ENCODE measurements around the gene MRPS34. TPM values are rescaled to one million over a fixed set of nuclear protein-coding genes. Genes with fewer than 3 reads are reported as not detected.

Gene MRPS34
- total RNA-seq = 65.7 and 84.4 TPM in 2 replicates

GRCh38 chr16:1772908-1773702 lies at the start of gene MRPS34:
MRPS34 (minus strand) TSS chr16:1773134; CDS start chr16:1773119, 15 bp downstream.

GRCh38 chr16:1793578-1794220 lies 20.8 kb upstream of the MRPS34 start, which contains the start of gene IGFALS:
IGFALS (minus strand) TSS chr16:1793705; CDS start chr16:1793652, 53 bp downstream.

GRCh38 chr16:1782408-1783264 lies 9.7 kb upstream of the MRPS34 start, which contains the start of the genes NUBP2 and SPSB3:
NUBP2 (plus strand) TSS chr16:1782960; CDS start chr16:1783021, 61 bp downstream.
SPSB3 (minus strand) TSS chr16:1782571; CDS start chr16:1781483, 1,088 bp downstream.

GRCh38 chr16:1772362-1772907 lies 499 bp downstream of the MRPS34 start, which contains the start of gene EME2:
EME2 (plus strand) TSS chr16:1772810; CDS start chr16:1773228, 418 bp downstream.

GRCh38 chr16:1771188-1771863 lies 1.6 kb downstream of the MRPS34 start, which contains the start of gene NME3:
NME3 (minus strand) TSS chr16:1771543; CDS start chr16:1771534, 9 bp downstream.

Other genes with a start within 250 kb of the MRPS34 start
- gene TMEM204, start 239.5 kb downstream of the MRPS34 start, total RNA-seq = 28.8 and 34.3 TPM in 2 replicates
- gene IFT140, start 161.1 kb downstream of the MRPS34 start, total RNA-seq = 9.4 and 12.0 TPM in 2 replicates
- gene CRAMP1, start 160.8 kb downstream of the MRPS34 start, total RNA-seq = 6.7 and 11.2 TPM in 2 replicates
- 35.2 and 51.1 TPM in 2 replicates for gene JPT2, start 94.9 kb downstream of the MRPS34 start, total RNA-seq
- 18.5 and 31.4 TPM in 2 replicates for gene MAPK8IP3, start 66.9 kb downstream of the MRPS34 start, total RNA-seq
- 70.0 and 79.8 TPM in 2 replicates for gene NME3, start 1.6 kb downstream of the MRPS34 start, total RNA-seq
- 3.1 and 4.5 TPM in 2 replicates for gene EME2, start 324 bp downstream of the MRPS34 start, total RNA-seq
- gene SPSB3, start 9.4 kb upstream of the MRPS34 start, total RNA-seq = 30.1 and 36.5 TPM in 2 replicates
- gene NUBP2, start 9.8 kb upstream of the MRPS34 start, total RNA-seq = 64.0 and 92.1 TPM in 2 replicates
- not detected in 2 replicates for gene IGFALS, start 20.6 kb upstream of the MRPS34 start, total RNA-seq
- gene HAGH, start 53.7 kb upstream of the MRPS34 start, total RNA-seq = 66.8 and 85.2 TPM in 2 replicates
- 35.6 and 42.2 TPM in 2 replicates for gene FAHD1, start 54.1 kb upstream of the MRPS34 start, total RNA-seq
- 0.18 TPM in 1 of 2 replicates, not detected in the other for gene MEIOB, start 99.0 kb upstream of the MRPS34 start, total RNA-seq
- not detected in 2 replicates for gene HS3ST6, start 145.3 kb upstream of the MRPS34 start, total RNA-seq
- 11.8 and 13.7 TPM in 2 replicates for gene MSRB1, start 170.1 kb upstream of the MRPS34 start, total RNA-seq
- not detected in 2 replicates for gene RPL3L, start 181.6 kb upstream of the MRPS34 start, total RNA-seq
- 216 and 235 TPM in 2 replicates for gene NDUFB10, start 186.4 kb upstream of the MRPS34 start, total RNA-seq
- 2,750 and 3,500 TPM in 2 replicates for gene RPS2, start 191.7 kb upstream of the MRPS34 start, total RNA-seq
- gene RNF151, start 193.7 kb upstream of the MRPS34 start, total RNA-seq = not detected in 2 replicates
- 45.9 and 50.2 TPM in 2 replicates for gene TBL3, start 198.9 kb upstream of the MRPS34 start, total RNA-seq
- gene NOXO1, start 208.3 kb upstream of the MRPS34 start, total RNA-seq = 0.32 TPM in 1 of 2 replicates, not detected in the other
- 16.2 and 45.2 TPM in 2 replicates for gene GFER, start 211.1 kb upstream of the MRPS34 start, total RNA-seq
- gene SYNGR3, start 216.8 kb upstream of the MRPS34 start, total RNA-seq = 5.2 and 6.6 TPM in 2 replicates
- gene ZNF598, start 236.7 kb upstream of the MRPS34 start, total RNA-seq = 29.2 and 39.2 TPM in 2 replicates
- gene NPW, start 246.7 kb upstream of the MRPS34 start, total RNA-seq = 1.6 TPM in 1 of 2 replicates, not detected in the other

Measured in cardiac atrium fibroblast (primary cell).